Measurements from ENCODE around the gene SMAP2.

Gene SMAP2

GRCh38 chr1:40382108-40382460 lies 8.6 kb downstream of the SMAP2 start:
- H3K9me2 ChIP-seq (replicated peaks; ENCODE audit: insufficient read depth, low read length), result no peaks in the 10 kb centered on the region
- peaks cover 76% of the 10 kb centered on the region for H3K4me1 ChIP-seq (ENCODE audit: low read length)
- H3K4me2 ChIP-seq (ENCODE audit: low read depth, low read length), result peak overlapping the region; percentile 94
- H3K9me3 ChIP-seq (replicated peaks; ENCODE audit: insufficient read depth, low read length), result no peaks in the 10 kb centered on the region
- TF ChIP-seq, protein P1, sequence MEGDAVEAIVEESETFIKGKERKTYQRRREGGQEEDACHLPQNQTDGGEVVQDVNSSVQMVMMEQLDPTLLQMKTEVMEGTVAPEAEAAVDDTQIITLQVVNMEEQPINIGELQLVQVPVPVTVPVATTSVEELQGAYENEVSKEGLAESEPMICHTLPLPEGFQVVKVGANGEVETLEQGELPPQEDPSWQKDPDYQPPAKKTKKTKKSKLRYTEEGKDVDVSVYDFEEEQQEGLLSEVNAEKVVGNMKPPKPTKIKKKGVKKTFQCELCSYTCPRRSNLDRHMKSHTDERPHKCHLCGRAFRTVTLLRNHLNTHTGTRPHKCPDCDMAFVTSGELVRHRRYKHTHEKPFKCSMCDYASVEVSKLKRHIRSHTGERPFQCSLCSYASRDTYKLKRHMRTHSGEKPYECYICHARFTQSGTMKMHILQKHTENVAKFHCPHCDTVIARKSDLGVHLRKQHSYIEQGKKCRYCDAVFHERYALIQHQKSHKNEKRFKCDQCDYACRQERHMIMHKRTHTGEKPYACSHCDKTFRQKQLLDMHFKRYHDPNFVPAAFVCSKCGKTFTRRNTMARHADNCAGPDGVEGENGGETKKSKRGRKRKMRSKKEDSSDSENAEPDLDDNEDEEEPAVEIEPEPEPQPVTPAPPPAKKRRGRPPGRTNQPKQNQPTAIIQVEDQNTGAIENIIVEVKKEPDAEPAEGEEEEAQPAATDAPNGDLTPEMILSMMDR (IDR thresholded peaks at IDR 0.05; ENCODE audit: low read length), result no peak
- TF ChIP-seq EZH2phosphoT487 (IDR thresholded peaks at IDR 0.05; ENCODE audit: low read length) (no peak), EZH2 (optimal IDR thresholded peaks at IDR 0.05; ENCODE audit: low read depth, low read length) (no peak)
- H3K79me2 ChIP-seq (ENCODE audit: low read length), result peaks cover 92% of the 10 kb centered on the region
- H3K9ac ChIP-seq (ENCODE audit: low read length), result peak overlapping the region; percentile 47; the same call in 1 of the 2 replicates
- peaks cover 70% of the 10 kb centered on the region for H3F3A ChIP-seq (ENCODE audit: insufficient read depth, low read length)
- 0 out of 2 replicates have a peak, but pooled peaks cover 4% of the 10 kb centered on the region for H3K36me3 ChIP-seq (replicated peaks; ENCODE audit: insufficient read depth, low read length)
- H3K27ac ChIP-seq (ENCODE audit: low read length), result peak overlapping the region; percentile 99; the same call in 1 of the 2 replicates
- H2AFZ ChIP-seq (ENCODE audit: low read length), result no peak overlapping the region
- no peaks in the 10 kb centered on the region for H3K27me3 ChIP-seq (replicated peaks; ENCODE audit: insufficient read depth, low read length)
- H3K4me3 ChIP-seq (ENCODE audit: low read length), result peak overlapping the region; percentile 45; the same call in 1 of the 2 replicates
- H4K20me1 ChIP-seq (ENCODE audit: insufficient read depth, low read length), result no peaks in the 10 kb centered on the region
- no peak for DNase-seq

DNA sequence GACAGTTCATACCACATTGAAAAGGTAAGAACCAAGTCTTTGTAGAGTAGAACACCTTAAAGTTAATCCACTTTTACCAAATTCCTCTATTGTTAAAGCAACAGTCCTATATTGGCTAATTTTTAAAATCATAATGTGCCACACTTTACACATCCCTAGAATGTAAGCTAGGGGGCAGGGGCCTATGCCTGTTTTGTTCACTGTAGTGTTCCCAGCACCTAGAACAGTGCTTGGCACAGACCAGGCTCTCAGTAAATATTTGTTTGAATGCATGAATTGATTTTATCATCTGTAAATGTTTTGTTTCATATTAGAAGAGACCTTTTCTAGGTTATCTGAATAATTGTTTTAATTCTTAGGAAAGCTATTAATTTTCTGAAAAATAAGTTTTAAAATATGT lies 9.1 kb downstream of the SMAP2 start:
- H4K20me1 ChIP-seq (ENCODE audit: insufficient read depth, low read length), result no peaks in the 10 kb centered on the region
- H3F3A ChIP-seq (ENCODE audit: insufficient read depth, low read length), result peaks cover 71% of the 10 kb centered on the region
- peaks cover 80% of the 10 kb centered on the region for H3K4me1 ChIP-seq (ENCODE audit: low read length)
- H2AFZ ChIP-seq (ENCODE audit: low read length), result no peak overlapping the region
- H3K9ac ChIP-seq (ENCODE audit: low read length), result no peak overlapping the region
- peak overlapping the region; percentile 94 for H3K4me2 ChIP-seq (ENCODE audit: low read depth, low read length)
- no peaks in the 10 kb centered on the region for H3K9me2 ChIP-seq (replicated peaks; ENCODE audit: insufficient read depth, low read length)
- H3K4me3 ChIP-seq (ENCODE audit: low read length), result no peak overlapping the region
- H3K27me3 ChIP-seq (replicated peaks; ENCODE audit: insufficient read depth, low read length), result no peaks in the 10 kb centered on the region
- H3K79me2 ChIP-seq (ENCODE audit: low read length), result peaks cover 92% of the 10 kb centered on the region
- TF ChIP-seq, protein P1 (IDR thresholded peaks at IDR 0.05; ENCODE audit: low read length), result peak; percentile 14
- TF ChIP-seq EZH2 (optimal IDR thresholded peaks at IDR 0.05; ENCODE audit: low read depth, low read length) (no peak), EZH2phosphoT487 (IDR thresholded peaks at IDR 0.05; ENCODE audit: low read length) (no peak)
- peak overlapping the region; percentile 99; the same call in 1 of the 2 replicates for H3K27ac ChIP-seq (ENCODE audit: low read length)
- H3K36me3 ChIP-seq (replicated peaks; ENCODE audit: insufficient read depth, low read length), result 0 out of 2 replicates have a peak, but pooled peaks cover 4% of the 10 kb centered on the region
- H3K9me3 ChIP-seq (replicated peaks; ENCODE audit: insufficient read depth, low read length), result no peaks in the 10 kb centered on the region
- no peak for DNase-seq

DNA sequence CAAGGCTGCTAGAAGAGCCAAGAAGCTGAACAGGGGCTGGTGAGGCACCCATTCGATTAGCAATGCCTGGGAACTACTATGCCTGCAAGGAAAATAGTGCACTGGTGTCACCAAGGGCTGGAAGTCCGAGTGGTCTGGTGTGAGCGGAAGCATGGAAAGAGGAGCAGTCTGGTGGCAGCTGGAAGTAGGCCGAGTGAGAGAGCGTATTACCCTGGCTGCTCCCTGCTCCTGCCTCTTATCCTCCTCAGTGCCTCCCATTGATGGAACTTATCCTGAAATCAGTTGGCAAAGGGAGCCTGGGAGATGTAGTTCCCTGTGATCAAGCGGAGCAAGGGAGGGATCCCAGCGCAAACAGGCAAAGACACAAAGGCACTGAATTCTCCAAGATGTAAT lies 9.6 kb downstream of the SMAP2 start:
- peaks cover 80% of the 10 kb centered on the region for H3K4me1 ChIP-seq (ENCODE audit: low read length)

More for the DNA sequence above, 9.6 kb downstream of the SMAP2 start:
- Histone ChIP-seq H3K4me3 (ENCODE audit: low read length) (no peak overlapping the region), H3K36me3 (replicated peaks; ENCODE audit: insufficient read depth, low read length) (0 out of 2 replicates have a peak, but pooled peaks cover 4% of the 10 kb centered on the region), H3K27ac (ENCODE audit: low read length) (peak overlapping the region; percentile 99; the same call in 1 of the 2 replicates), H3K27me3 (replicated peaks; ENCODE audit: insufficient read depth, low read length) (no peaks in the 10 kb centered on the region), H3K4me2 (ENCODE audit: low read depth, low read length) (peak overlapping the region; percentile 94; the same call in 1 of the 2 replicates), H4K20me1 (ENCODE audit: insufficient read depth, low read length) (no peaks in the 10 kb centered on the region), H3K9me2 (replicated peaks; ENCODE audit: insufficient read depth, low read length) (no peaks in the 10 kb centered on the region), H3K9me3 (replicated peaks; ENCODE audit: insufficient read depth, low read length) (no peaks in the 10 kb centered on the region), H3K79me2 (ENCODE audit: low read length) (peaks cover 92% of the 10 kb centered on the region), H3F3A (ENCODE audit: insufficient read depth, low read length) (peaks cover 71% of the 10 kb centered on the region), H2AFZ (ENCODE audit: low read length) (no peak overlapping the region), H3K9ac (ENCODE audit: low read length) (peak overlapping the region; percentile 89; the same call in 1 of the 2 replicates)
- TF ChIP-seq EZH2phosphoT487 (IDR thresholded peaks at IDR 0.05; ENCODE audit: low read length) (no peak), EZH2 (optimal IDR thresholded peaks at IDR 0.05; ENCODE audit: low read depth, low read length) (no peak)
- TF ChIP-seq, protein P1 (IDR thresholded peaks at IDR 0.05; ENCODE audit: low read length), result no peak
- DNase-seq, result no peak

Data from MM.1S (cell line).